ENCODE data around the gene SMIM36. TPM values are rescaled to one million over a fixed set of nuclear protein-coding genes. Genes with fewer than 3 reads are reported as not detected.

Gene SMIM36
- total and polyA plus RNA-seq, 12 donors, result not detected

- TF ChIP-seq CTCF (IDR thresholded peaks at IDR 0.05), result no peak
- Histone ChIP-seq H3K4me1 (peaks cover 0 to 17% (median 0%) of the 10 kb centered on the region in 9 donors), H3K27me3 (no peaks in the 10 kb centered on the region), H3K36me3 (no peaks in the 10 kb centered on the region), H3K9me3 (no peaks in the 10 kb centered on the region), H3K27ac (peak overlapping the region in 1 of 10 donors; percentile 16), H3K4me3 (no peak overlapping the region)
- ATAC-seq (peak in 3 of 8 donors; percentile 35 to 60 (median 50)), DNase-seq (peak in 1 of 2 donors; percentile 16)
- WGBS, 2 donors, result 76 to 78% methylated on average over 22 of the region's 22 CpGs
- intact Hi-C loops (cut with DNase I), result no loop called here
These were observed 52.9 kb downstream of the SMIM36 start for GRCh38 chr17:55458287-55458900.

GRCh38 chr17:55456307-55457240 is 54.7 kb downstream of the SMIM36 start:
- intact Hi-C loops (cut with DNase I), result no loop called here

GRCh38 chr17:55454906-55455474 is 56.3 kb downstream of the SMIM36 start:
- H3K27me3 ChIP-seq, result no peaks in the 10 kb centered on the region
- 85 to 86% methylated on average over 4 of the region's 4 CpGs for WGBS, 2 donors
- no peaks in the 10 kb centered on the region for H3K9me3 ChIP-seq
- no peak overlapping the region for H3K4me3 ChIP-seq
- no peak for DNase-seq
- H3K36me3 ChIP-seq, result no peaks in the 10 kb centered on the region
- intact Hi-C loops (cut with DNase I), result no loop called here
- ATAC-seq, result no peak
- peaks cover 3 to 43% (median 9%) of the 10 kb centered on the region in 9 donors for H3K4me1 ChIP-seq
- TF ChIP-seq CTCF (IDR thresholded peaks at IDR 0.05), result no peak
- no peak overlapping the region for H3K27ac ChIP-seq

More at GRCh38 chr17:55456307-55457240, 54.7 kb downstream of the SMIM36 start:
- no peak for DNase-seq
- Histone ChIP-seq H3K4me3 (no peak overlapping the region), H3K4me1 (peaks cover 3 to 35% (median 9%) of the 10 kb centered on the region in 9 donors), H3K9me3 (no peaks in the 10 kb centered on the region), H3K36me3 (no peaks in the 10 kb centered on the region), H3K27me3 (no peaks in the 10 kb centered on the region), H3K27ac (no peak overlapping the region)
- ATAC-seq, result no peak
- no peak for TF ChIP-seq CTCF (IDR thresholded peaks at IDR 0.05)
- 94 to 97% methylated on average over 6 of the region's 6 CpGs for WGBS, 2 donors

- Histone ChIP-seq H3K4me1 (peaks cover 3 to 43% (median 9%) of the 10 kb centered on the region in 9 donors), H3K9me3 (no peaks in the 10 kb centered on the region), H3K27me3 (no peaks in the 10 kb centered on the region), H3K27ac (peak overlapping the region in 1 of 10 donors; percentile 0), H3K36me3 (no peaks in the 10 kb centered on the region), H3K4me3 (no peak overlapping the region)
- no peak for TF ChIP-seq CTCF (IDR thresholded peaks at IDR 0.05)
- intact Hi-C loops (cut with DNase I), result no loop called here
- ATAC-seq, result no peak
- 45 to 49% methylated on average over 6 of the region's 6 CpGs for WGBS, 2 donors
- DNase-seq, result no peak
These were observed 57.3 kb downstream of the SMIM36 start for GRCh38 chr17:55453839-55454557.
